ENCODE results near the gene SLC45A2.
"Not testable (repeated sequence)": the region's sequence is repeated elsewhere in the genome, so short reads cannot be mapped to it uniquely, and the experiment has no call there.

SLC45A2 gene

GRCh38 chr5:34015120-34015822 lies 30.8 kb upstream of the SLC45A2 start:
- ChIA-PET POLR2A (no interaction called here), CTCF (no interaction called here)
- DNase-seq (ENCODE audit: extremely low spot score): no peak
- TF ChIP-seq ELF4 (IDR thresholded peaks at IDR 0.05): no peak
- no peak for TF ChIP-seq FOXA1 (IDR thresholded peaks at IDR 0.05)
- no peak for TF ChIP-seq FOXM1 (IDR thresholded peaks at IDR 0.05; ENCODE audit: borderline replicate concordance)
- TF ChIP-seq CTBP1 (IDR thresholded peaks at IDR 0.05; ENCODE audit: borderline replicate concordance): no peak
- no peak for TF ChIP-seq BHLHE40 (IDR thresholded peaks at IDR 0.05; ENCODE audit: borderline replicate concordance)
- no peak for TF ChIP-seq L3MBTL2 (conservative IDR thresholded peaks at IDR 0.05)
- TF ChIP-seq ARNT (IDR thresholded peaks at IDR 0.05): no peak
- TF ChIP-seq HDGF (IDR thresholded peaks at IDR 0.05; ENCODE audit: borderline replicate concordance): no peak
- TF ChIP-seq SP1 (IDR thresholded peaks at IDR 0.05): no peak
- no peak for TF ChIP-seq SUZ12 (IDR thresholded peaks at IDR 0.05)
- TF ChIP-seq ZNF384 (IDR thresholded peaks at IDR 0.05): no peak
- no peak for TF ChIP-seq NFRKB (IDR thresholded peaks at IDR 0.05)
- no peak for TF ChIP-seq LEF1 (IDR thresholded peaks at IDR 0.05; ENCODE audit: borderline replicate concordance)
- no peak for TF ChIP-seq TARDBP (IDR thresholded peaks at IDR 0.05)
- no peak for TF ChIP-seq FOXK2 (IDR thresholded peaks at IDR 0.05)

DNA sequence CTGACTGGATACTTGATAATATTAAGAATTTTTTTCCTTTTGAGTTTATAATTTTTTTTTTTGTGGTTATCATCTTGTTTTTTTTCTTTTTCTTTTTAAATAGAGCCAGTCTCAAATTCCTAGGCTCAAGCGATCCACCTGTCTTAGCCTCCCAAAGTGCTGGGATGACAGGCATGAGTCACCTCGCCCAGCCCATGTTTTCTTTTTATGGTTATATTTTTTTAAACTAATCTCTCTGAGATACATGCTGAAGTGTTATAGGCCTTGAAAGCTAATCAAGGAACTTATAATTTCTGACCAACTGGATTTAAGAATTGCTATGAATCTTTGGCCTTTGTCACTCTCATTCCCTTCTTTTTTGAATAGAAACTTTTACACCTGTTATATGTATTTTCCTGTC lies 30.1 kb upstream of the SLC45A2 start:
- ChIA-PET CTCF (no interaction called here), POLR2A (no interaction called here)
- no peak for DNase-seq (ENCODE audit: extremely low spot score)
- TF ChIP-seq FOXK2 (IDR thresholded peaks at IDR 0.05): no peak
- TF ChIP-seq PKNOX1 (IDR thresholded peaks at IDR 0.05): no peak
- no peak for TF ChIP-seq L3MBTL2 (conservative IDR thresholded peaks at IDR 0.05)
- TF ChIP-seq LEF1 (IDR thresholded peaks at IDR 0.05; ENCODE audit: borderline replicate concordance): no peak
- no peak for TF ChIP-seq ELF4 (IDR thresholded peaks at IDR 0.05)
- no peak for TF ChIP-seq TARDBP (IDR thresholded peaks at IDR 0.05)
- no peak for TF ChIP-seq SP1 (IDR thresholded peaks at IDR 0.05)
- TF ChIP-seq NFRKB (IDR thresholded peaks at IDR 0.05): no peak
- TF ChIP-seq FOXM1 (IDR thresholded peaks at IDR 0.05; ENCODE audit: borderline replicate concordance): no peak
- TF ChIP-seq ZNF384 (IDR thresholded peaks at IDR 0.05): no peak
- TF ChIP-seq FOXA1 (IDR thresholded peaks at IDR 0.05): no peak

- CTCF ChIA-PET: no interaction called here
- POLR2A ChIA-PET: no interaction called here
- no peak for DNase-seq (ENCODE audit: extremely low spot score)
- TF ChIP-seq TARDBP (IDR thresholded peaks at IDR 0.05): no peak
- TF ChIP-seq ARNT (IDR thresholded peaks at IDR 0.05): no peak
- TF ChIP-seq BHLHE40 (IDR thresholded peaks at IDR 0.05; ENCODE audit: borderline replicate concordance): no peak
- TF ChIP-seq LEF1 (IDR thresholded peaks at IDR 0.05; ENCODE audit: borderline replicate concordance): no peak
These were observed 29.1 kb upstream of the SLC45A2 start for GRCh38 chr5:34013547-34013946.

- ChIA-PET POLR2A (no interaction called here), CTCF (no interaction called here)
- DNase-seq (ENCODE audit: extremely low spot score): no peak
- TF ChIP-seq TARDBP (IDR thresholded peaks at IDR 0.05) (no peak), SUZ12 (IDR thresholded peaks at IDR 0.05) (no peak), ELF4 (IDR thresholded peaks at IDR 0.05) (no peak), FOXM1 (IDR thresholded peaks at IDR 0.05; ENCODE audit: borderline replicate concordance) (no peak), CTBP1 (IDR thresholded peaks at IDR 0.05; ENCODE audit: borderline replicate concordance) (no peak), FOXK2 (IDR thresholded peaks at IDR 0.05) (no peak), HDGF (IDR thresholded peaks at IDR 0.05; ENCODE audit: borderline replicate concordance) (no peak), SP1 (IDR thresholded peaks at IDR 0.05) (no peak), L3MBTL2 (conservative IDR thresholded peaks at IDR 0.05) (no peak), PKNOX1 (IDR thresholded peaks at IDR 0.05) (no peak), ARNT (IDR thresholded peaks at IDR 0.05) (no peak), BHLHE40 (IDR thresholded peaks at IDR 0.05; ENCODE audit: borderline replicate concordance) (no peak), ZNF384 (IDR thresholded peaks at IDR 0.05) (no peak), NFRKB (IDR thresholded peaks at IDR 0.05) (no peak), LEF1 (IDR thresholded peaks at IDR 0.05; ENCODE audit: borderline replicate concordance) (no peak), FOXA1 (IDR thresholded peaks at IDR 0.05) (no peak)
These were observed 28.3 kb upstream of the SLC45A2 start for GRCh38 chr5:34012791-34013190.

- POLR2A ChIA-PET: no interaction called here
- TF ChIP-seq FOXA1 (IDR thresholded peaks at IDR 0.05): no peak
- no peak for TF ChIP-seq ZNF384 (IDR thresholded peaks at IDR 0.05)
- TF ChIP-seq NFRKB (IDR thresholded peaks at IDR 0.05): no peak
- no peak for TF ChIP-seq L3MBTL2 (conservative IDR thresholded peaks at IDR 0.05)
- no peak for TF ChIP-seq FOXM1 (IDR thresholded peaks at IDR 0.05; ENCODE audit: borderline replicate concordance)
- TF ChIP-seq ELF4 (IDR thresholded peaks at IDR 0.05): no peak
- no peak for TF ChIP-seq TARDBP (IDR thresholded peaks at IDR 0.05)
- no peak for TF ChIP-seq FOXK2 (IDR thresholded peaks at IDR 0.05)
- TF ChIP-seq HDGF (IDR thresholded peaks at IDR 0.05; ENCODE audit: borderline replicate concordance): no peak
- CTCF ChIA-PET: no interaction called here
- no peak for DNase-seq (ENCODE audit: extremely low spot score)
These were observed 27.0 kb upstream of the SLC45A2 start for GRCh38 chr5:34011536-34011935.

DNA sequence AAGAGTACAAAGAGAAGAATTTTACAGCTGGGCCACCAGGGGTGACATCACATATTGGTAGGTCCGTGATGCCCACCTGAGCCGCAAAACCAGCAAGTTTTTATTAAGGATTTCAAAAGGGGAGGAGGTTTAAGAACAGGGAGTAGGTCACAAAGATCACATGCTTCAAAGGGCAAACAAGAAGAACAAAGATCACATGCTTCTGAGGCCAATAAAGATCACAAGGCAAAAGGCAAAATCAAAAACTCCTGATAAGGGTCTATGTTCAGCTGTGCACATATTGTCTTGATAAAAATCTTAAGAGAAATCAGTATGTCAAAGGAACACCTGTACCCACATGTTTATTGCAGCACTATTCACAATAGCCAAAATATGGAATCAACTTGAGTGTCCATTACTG lies 25.7 kb upstream of the SLC45A2 start:
- DNase-seq (ENCODE audit: extremely low spot score); POLR2A ChIA-PET: not testable (repeated sequence)
- CTCF ChIA-PET: interaction anchor here (0.6 kb wide), 1 partner anchor 14 kb away, joined by 3 read pairs; no protein-coding TSS in a partner anchor

DNA sequence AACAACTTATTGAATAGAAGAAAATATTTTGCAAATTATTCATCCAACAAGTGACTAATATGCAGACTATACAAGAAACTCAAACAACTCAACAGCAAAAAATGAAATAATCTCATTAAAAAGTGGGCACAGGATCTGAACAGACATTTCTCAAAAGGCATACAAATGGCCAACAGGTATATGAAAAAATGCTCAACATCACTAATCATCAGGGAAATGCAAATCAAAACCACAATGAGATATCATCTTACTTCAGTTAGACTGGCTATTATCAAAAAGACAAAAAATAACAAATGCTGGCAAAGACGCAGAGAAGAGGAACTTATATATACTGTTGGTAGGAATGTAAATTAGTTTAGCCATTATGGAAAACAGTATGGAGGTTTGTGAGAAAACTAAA lies 25.1 kb upstream of the SLC45A2 start:
- ChIA-PET POLR2A (no interaction called here), CTCF (no interaction called here)
- TF ChIP-seq ARNT (IDR thresholded peaks at IDR 0.05) (no peak), ZNF384 (IDR thresholded peaks at IDR 0.05) (no peak), NFRKB (IDR thresholded peaks at IDR 0.05) (no peak), TARDBP (IDR thresholded peaks at IDR 0.05) (no peak), FOXM1 (IDR thresholded peaks at IDR 0.05; ENCODE audit: borderline replicate concordance) (no peak), FOXA1 (IDR thresholded peaks at IDR 0.05) (no peak), BHLHE40 (IDR thresholded peaks at IDR 0.05; ENCODE audit: borderline replicate concordance) (no peak), LEF1 (IDR thresholded peaks at IDR 0.05; ENCODE audit: borderline replicate concordance) (no peak), ELF4 (IDR thresholded peaks at IDR 0.05) (no peak), L3MBTL2 (conservative IDR thresholded peaks at IDR 0.05) (no peak)
- DNase-seq (ENCODE audit: extremely low spot score): no peak

Measured in HEK293T (cell line).